Common myeloid progenitor, CD34-positive (primary cell): ENCODE results near the gene CADPS2.

Experiments used
- CTCF ChIA-PET: fragments of 350-600 bp; sonication (Branson Sonifier 250); formaldehyde crosslinking; loops from one replicate; lab custom pipeline; 2021; ENCODE audit warnings: antibody characterized with exemption; lab: Charles Lee
- POLR2A ChIA-PET: fragments of 350-600 bp; sonication (Branson Sonifier 250); formaldehyde crosslinking; loops from one replicate; lab custom pipeline; 2021; ENCODE audit warnings: antibody characterized with exemption; lab: Charles Lee
- DNase-seq, 3 donors: peaks; one replicate each; pipeline versions ENCODE4 v3.0.0 to v3.0.0-alpha.2; 2013
- H3K27ac ChIP-seq, 2 experiments: 1 replicate in 1 of 2; 2 replicates in 1 of 2; pipeline ENCODE4 v1.7.0; 2013; ENCODE audit warnings: inconsistent platforms in 2 of 2, low read length in 2 of 2, mild to moderate bottlenecking in 2 of 2, low read depth in 1 of 2, moderate library complexity in 1 of 2; ENCODE audit not compliant: severe bottlenecking in 2 of 2, insufficient read depth in 1 of 2, poor library complexity in 1 of 2
- H3K27me3 ChIP-seq, 5 experiments: replicated peaks in 2 of 5; 1 replicate in 3 of 5; 2 replicates in 2 of 5; pipeline versions ENCODE4 v1.6.1 to v1.7.0; 2013; ENCODE audit warnings: low read length in 4 of 5, mild to moderate bottlenecking in 2 of 5, moderate library complexity in 2 of 5, inconsistent platforms in 1 of 5; ENCODE audit not compliant: insufficient read depth in 5 of 5, control insufficient read depth in 4 of 5
- H3K36me3 ChIP-seq, 4 experiments: 1 replicate in 2 of 4; 2 replicates in 2 of 4; pipeline versions ENCODE4 v1.6.1 to v1.7.0; 2013; ENCODE audit warnings: low read length in 3 of 4, control low read depth in 1 of 4, mild to moderate bottlenecking in 1 of 4; ENCODE audit not compliant: control insufficient read depth in 4 of 4, insufficient read depth in 4 of 4
- H3K4me1 ChIP-seq, 4 experiments: 1 replicate in 3 of 4; 2 replicates in 1 of 4; pipeline versions ENCODE4 v1.6.1 to v1.7.1; 2013; ENCODE audit warnings: low read length in 3 of 4, mild to moderate bottlenecking in 3 of 4, control low read depth in 1 of 4, inconsistent platforms in 1 of 4, moderate library complexity in 1 of 4; ENCODE audit not compliant: control insufficient read depth in 4 of 4, insufficient read depth in 4 of 4; ENCODE audit errors: control extremely low read depth in 1 of 4
- H3K4me3 ChIP-seq, 7 experiments: 1 replicate in 4 of 7; 2 replicates in 3 of 7; pipeline versions ENCODE4 v1.5.1 to v1.7.0; 2013; ENCODE audit warnings: mild to moderate bottlenecking in 7 of 7, low read length in 6 of 7, moderate library complexity in 6 of 7, inconsistent platforms in 2 of 7, low read depth in 2 of 7, control low read depth in 1 of 7; ENCODE audit not compliant: insufficient read depth in 4 of 7, control insufficient read depth in 1 of 7; ENCODE audit errors: extremely low read depth in 1 of 7
- H3K9me3 ChIP-seq, 5 experiments: 1 replicate in 4 of 5; 2 replicates in 1 of 5; pipeline versions ENCODE4 v1.6.1 to v1.7.1; 2013; ENCODE audit warnings: low read length in 4 of 5, mild to moderate bottlenecking in 2 of 5, inconsistent platforms in 1 of 5, low read depth in 1 of 5, moderate library complexity in 1 of 5; ENCODE audit not compliant: control insufficient read depth in 4 of 5, insufficient read depth in 2 of 5; ENCODE audit errors: control extremely low read depth in 1 of 5
- WGBS: methylation state at CpG from one replicate; pipeline ENCODE4 v1.1.5; 2013; ENCODE audit not compliant: insufficient coverage; 5-methylcytosine and 5-hydroxymethylcytosine counted together

CADPS2 gene

GRCh38 chr7:122604251-122604650 is 282.0 kb downstream of the CADPS2 start:
- H3K27me3 ChIP-seq, result no peaks in the 10 kb centered on the region
- POLR2A ChIA-PET, result no interaction called here

GRCh38 chr7:122602800-122603199 is 283.5 kb downstream of the CADPS2 start:
- WGBS, result 80% methylated on average over 1 of the region's 2 CpGs
- Histone ChIP-seq H3K36me3 (no peaks in the 10 kb centered on the region), H3K4me1 (no peaks in the 10 kb centered on the region), H3K9me3 (no peaks in the 10 kb centered on the region), H3K27ac (no peak overlapping the region), H3K27me3 (no peaks in the 10 kb centered on the region), H3K4me3 (no peak overlapping the region)
- DNase-seq, result no peak
- ChIA-PET POLR2A (no interaction called here), CTCF (no interaction called here)

More at GRCh38 chr7:122604251-122604650, 282.0 kb downstream of the CADPS2 start:
- Histone ChIP-seq H3K27ac (no peak overlapping the region), H3K9me3 (no peaks in the 10 kb centered on the region), H3K4me1 (no peaks in the 10 kb centered on the region), H3K4me3 (no peak overlapping the region), H3K36me3 (no peaks in the 10 kb centered on the region)
- CTCF ChIA-PET, result no interaction called here
- no peak for DNase-seq

DNA sequence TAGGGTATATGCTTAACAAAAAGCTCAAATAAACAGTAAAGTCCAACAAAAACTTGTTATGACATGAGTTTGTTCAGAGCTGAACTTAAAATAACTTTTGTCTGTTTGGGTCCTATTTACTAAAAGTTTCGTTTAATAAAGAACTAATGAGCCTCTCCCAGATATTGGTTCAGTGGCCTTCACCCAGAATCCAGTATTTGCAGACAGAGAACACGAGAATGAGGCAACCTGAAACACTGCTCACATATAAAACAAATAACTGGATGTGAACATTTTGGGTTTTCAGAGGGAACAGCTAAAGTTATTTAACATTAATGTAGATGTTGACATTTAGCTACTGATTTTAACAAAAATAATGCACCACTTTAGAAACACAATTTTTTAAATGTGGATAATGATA is 285.6 kb downstream of the CADPS2 start:
- 100% methylated on average over 1 of the region's 2 CpGs for WGBS
- CTCF ChIA-PET, result no interaction called here
- POLR2A ChIA-PET, result no interaction called here

DNA sequence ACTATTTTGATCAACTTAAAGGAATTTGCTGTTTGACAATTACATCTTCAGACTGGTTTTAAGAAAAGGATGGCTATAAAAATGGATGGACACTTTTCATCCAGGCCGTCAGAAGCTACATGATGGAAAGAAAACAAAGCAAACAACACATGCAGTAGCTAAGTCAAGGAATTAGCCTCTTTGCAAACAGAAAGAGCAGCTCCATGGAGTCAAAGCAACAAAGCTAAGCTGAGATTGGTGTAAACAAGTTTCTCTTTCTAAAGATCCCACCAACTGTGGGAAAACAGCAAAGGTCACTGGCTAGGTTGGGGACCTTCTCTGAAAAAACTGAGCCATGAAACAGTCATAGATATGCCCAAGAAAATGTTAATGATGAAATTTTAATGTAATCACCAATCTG is 286.2 kb downstream of the CADPS2 start:
- WGBS, result 88% methylated on average over 1 of the region's 1 CpG
- CTCF ChIA-PET, result no interaction called here
- POLR2A ChIA-PET, result no interaction called here
- Histone ChIP-seq H3K4me1 (no peaks in the 10 kb centered on the region), H3K27ac (no peak overlapping the region), H3K9me3 (no peaks in the 10 kb centered on the region), H3K4me3 (no peak overlapping the region), H3K27me3 (no peaks in the 10 kb centered on the region), H3K36me3 (no peaks in the 10 kb centered on the region)
- no peak for DNase-seq

More for the DNA sequence above, 285.6 kb downstream of the CADPS2 start:
- no peaks in the 10 kb centered on the region for H3K9me3 ChIP-seq
- no peaks in the 10 kb centered on the region for H3K27me3 ChIP-seq
- DNase-seq, result no peak
- H3K36me3 ChIP-seq, result no peaks in the 10 kb centered on the region
- H3K4me1 ChIP-seq, result no peaks in the 10 kb centered on the region
- H3K4me3 ChIP-seq, result no peak overlapping the region
- H3K27ac ChIP-seq, result no peak overlapping the region

DNA sequence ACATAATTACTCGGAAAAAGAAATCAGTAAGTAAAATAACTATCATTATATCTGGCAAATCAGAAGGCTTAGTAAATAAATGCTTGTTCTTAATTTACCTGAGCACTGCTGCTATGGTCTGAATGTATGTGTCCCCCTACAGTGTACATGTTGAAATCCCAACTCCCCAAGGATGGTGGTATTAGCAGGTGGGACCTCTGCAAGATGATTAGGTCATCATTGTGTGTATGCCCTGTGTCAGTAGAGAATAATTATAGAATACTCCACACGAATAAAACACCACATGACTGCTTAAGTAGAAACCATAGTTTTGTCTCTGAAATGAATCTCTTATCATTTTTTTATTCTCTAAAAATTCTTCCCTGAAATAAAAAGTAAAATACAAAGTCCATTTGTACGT is 289.0 kb downstream of the CADPS2 start:
- WGBS, result no CpG with 5 or more reads among the region's 3 CpGs
- no peak for DNase-seq
- H3K27ac ChIP-seq, result no peak overlapping the region
- ChIA-PET POLR2A (no interaction called here), CTCF (no interaction called here)
- no peak overlapping the region for H3K4me3 ChIP-seq
- H3K4me1 ChIP-seq, result no peaks in the 10 kb centered on the region
- no peaks in the 10 kb centered on the region for H3K27me3 ChIP-seq
- no peaks in the 10 kb centered on the region for H3K9me3 ChIP-seq
- no peaks in the 10 kb centered on the region for H3K36me3 ChIP-seq

DNA sequence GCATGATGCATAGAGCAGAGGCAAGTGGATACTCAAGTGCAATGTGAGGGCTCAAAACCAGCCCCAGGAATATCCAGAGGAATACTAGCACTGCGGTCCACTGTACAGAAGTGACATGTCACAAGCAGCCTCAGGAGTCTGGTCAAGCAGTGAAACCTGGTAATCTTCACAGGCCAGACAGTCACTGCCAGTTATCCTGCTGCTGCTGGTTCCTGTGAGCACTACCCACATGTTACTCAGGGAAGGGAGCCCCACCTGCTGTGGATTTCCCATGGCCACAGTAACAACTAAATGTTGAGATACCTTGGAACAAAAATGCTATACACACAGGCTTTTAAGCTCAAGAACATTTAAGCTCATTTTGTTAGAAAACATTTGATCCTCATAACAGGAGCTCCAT is 290.4 kb downstream of the CADPS2 start:
- no peak overlapping the region for H3K27ac ChIP-seq
- H3K4me1 ChIP-seq, result no peaks in the 10 kb centered on the region
- no peaks in the 10 kb centered on the region for H3K27me3 ChIP-seq
- H3K36me3 ChIP-seq, result no peaks in the 10 kb centered on the region
- POLR2A ChIA-PET, result no interaction called here
- no peak for DNase-seq
- H3K9me3 ChIP-seq, result no peaks in the 10 kb centered on the region
- CTCF ChIA-PET, result no interaction called here
- H3K4me3 ChIP-seq, result no peak overlapping the region
- 93% methylated on average over 1 of the region's 1 CpG for WGBS

DNA sequence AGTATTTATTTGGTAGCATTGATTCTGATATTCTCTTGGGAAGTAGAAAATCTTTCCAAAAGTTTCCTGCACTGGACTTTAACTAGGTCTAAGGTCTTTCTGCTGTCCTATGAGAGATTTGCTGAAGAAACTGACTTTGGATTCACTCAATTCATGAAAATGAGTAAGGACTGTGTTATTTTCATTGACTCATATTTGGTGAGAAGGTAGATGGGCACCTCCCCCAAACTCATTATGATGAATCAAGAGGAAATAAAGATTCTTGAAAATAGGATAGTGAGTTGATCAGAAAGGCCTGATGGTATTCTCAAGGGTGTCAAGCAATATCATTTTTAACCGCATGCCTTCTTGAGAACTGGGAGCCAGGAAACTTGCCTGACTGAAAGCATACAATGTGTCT is 297.6 kb downstream of the CADPS2 start:
- POLR2A ChIA-PET, result no interaction called here
- DNase-seq, result no peak
- WGBS, result 88% methylated on average over 1 of the region's 1 CpG
- no peaks in the 10 kb centered on the region for H3K36me3 ChIP-seq
- H3K27me3 ChIP-seq, result no peaks in the 10 kb centered on the region
- CTCF ChIA-PET, result no interaction called here
- no peaks in the 10 kb centered on the region for H3K9me3 ChIP-seq
- no peaks in the 10 kb centered on the region for H3K4me1 ChIP-seq
- no peak overlapping the region for H3K4me3 ChIP-seq
- no peak overlapping the region for H3K27ac ChIP-seq
